Upper lobe of left lung (tissue), 6 donors: ENCODE measurements around the gene SUN1. TPM values are rescaled to one million over a fixed set of nuclear protein-coding genes. Genes with fewer than 3 reads are reported as not detected.

Experiments
- ATAC-seq, 2 donors: fragments of 200-7000 bp; cut with Tn5 transposase; one replicate each; pipeline ENCODE4 v1.9.1; 2022; ENCODE audit warnings: mild to moderate bottlenecking in 2 of 2, moderate library complexity in 2 of 2; ENCODE audit not compliant: low FRiP score in 2 of 2
- DNase-seq, 2 donors: peaks; one replicate each; pipeline ENCODE4 v3.0.0-alpha.2; 2019 to 2020
- H3K27ac ChIP-seq, 4 donors: fragments of 200-600 bp; sonication (generic); one replicate each; pipeline ENCODE4 v1.5.1; 2016 to 2019
- H3K27me3 ChIP-seq, 4 donors: fragments of 200-600 bp; sonication (generic); one replicate each; pipeline ENCODE4 v1.5.1; 2017 to 2019
- H3K36me3 ChIP-seq, 4 donors: fragments of 200-600 bp; sonication (generic); one replicate each; pipeline ENCODE4 v1.5.1; 2016 to 2019
- H3K4me1 ChIP-seq, 4 donors: fragments of 200-600 bp; sonication (generic); one replicate each; pipeline ENCODE4 v1.5.1; 2018 to 2019
- H3K4me3 ChIP-seq, 4 donors: fragments of 200-600 bp; sonication (generic); one replicate each; pipeline ENCODE4 v1.5.1; 2017 to 2019; ENCODE audit warnings: mild to moderate bottlenecking in 2 of 4, moderate library complexity in 1 of 4
- H3K9me3 ChIP-seq, 4 donors: fragments of 200-600 bp; sonication (generic); one replicate each; pipeline ENCODE4 v1.5.1; 2018 to 2019
- CTCF ChIP-seq, 6 experiments: fragments of 450-650 bp in 4 of 6; fragments of 200-600 bp in 2 of 6; sonication (generic) in 2 of 6; IDR thresholded peaks; one replicate each; pipeline ENCODE4 v1.5.1; 2016 to 2019; ENCODE audit warnings: antibody characterized with exemption in 6 of 6
- EP300 ChIP-seq, 4 donors: sonication (generic); formaldehyde crosslinking; IDR thresholded peaks; one replicate each; pipeline ENCODE4 v1.5.1; 2017; ENCODE audit warnings: antibody characterized with exemption in 4 of 4, control low read depth in 2 of 4
- POLR2A ChIP-seq, 4 donors: fragments of 450-650 bp; IDR thresholded peaks; one replicate each; pipeline ENCODE4 v1.5.1; 2016 to 2017; ENCODE audit warnings: antibody characterized with exemption in 4 of 4, mild to moderate bottlenecking in 2 of 4
- POLR2AphosphoS5 ChIP-seq, 2 donors: sonication (generic); formaldehyde crosslinking; IDR thresholded peaks; one replicate each; pipeline ENCODE4 v1.5.1; 2017; ENCODE audit warnings: antibody characterized with exemption in 2 of 2
- WGBS, 2 donors: methylation state at CpG; one replicate each; pipeline ENCODE4 v1.1.5; 2017 to 2018; 5-methylcytosine and 5-hydroxymethylcytosine counted together
- total RNA-seq, 6 donors: library from RNA; depleted of rRNA in 4 of 6; stranded (reverse); fragments of >200 nt in 4 of 6; gene quantifications; one replicate each; pipeline versions ENCODE4 v1.1.0 to v1.2.1, GENCODE V29; 2016 to 2021
- donor health status: DM: no; HTN: no; CAD: no; lungs with moderate emphysema.
- donor health status: DM: no; HTN: yes; CAD: no; lungs with severe emphysema.

The SUN1 gene
- total RNA-seq, 6 donors from 2014 or later, result 107 to 196 (median 127) TPM

- ATAC-seq, result no peak
- DNase-seq, result peak in 1 of 2 donors; percentile 79
- Histone ChIP-seq H3K27me3 (no peaks in the 10 kb centered on the region), H3K36me3 (peaks cover 18 to 81% (median 68%) of the 10 kb centered on the region in 4 donors), H3K4me1 (peaks cover 12 to 20% (median 17%) of the 10 kb centered on the region in 4 donors), H3K4me3 (no peak overlapping the region), H3K27ac (no peak overlapping the region), H3K9me3 (no peaks in the 10 kb centered on the region)
- WGBS, 2 donors, result 92 to 95% methylated on average over 39 to 42 of the region's 42 CpGs
- TF ChIP-seq POLR2A (IDR thresholded peaks at IDR 0.05) (no peak), EP300 (IDR thresholded peaks at IDR 0.05) (no peak), CTCF (IDR thresholded peaks at IDR 0.05) (no peak), POLR2AphosphoS5 (IDR thresholded peaks at IDR 0.05) (no peak)
These were observed 64.2 kb downstream of the SUN1 start for GRCh38 chr7:896346-897075.

- Histone ChIP-seq H3K4me3 (no peak overlapping the region), H3K27ac (no peak overlapping the region), H3K27me3 (no peaks in the 10 kb centered on the region), H3K9me3 (no peaks in the 10 kb centered on the region), H3K36me3 (peaks cover 13 to 75% (median 62%) of the 10 kb centered on the region in 4 donors), H3K4me1 (peaks cover 15 to 25% (median 20%) of the 10 kb centered on the region in 4 donors)
- no peak for TF ChIP-seq EP300 (IDR thresholded peaks at IDR 0.05)
- TF ChIP-seq CTCF (IDR thresholded peaks at IDR 0.05), result no peak
- no peak for TF ChIP-seq POLR2A (IDR thresholded peaks at IDR 0.05)
- no peak for TF ChIP-seq POLR2AphosphoS5 (IDR thresholded peaks at IDR 0.05)
- ATAC-seq (no peak), DNase-seq (peak in 1 of 2 donors; percentile 44)
- 66 to 88% methylated on average over 3 to 14 of the region's 14 CpGs for WGBS, 2 donors
These were observed 64.8 kb downstream of the SUN1 start for GRCh38 chr7:897086-897485.

GRCh38 chr7:897771-898376 is 65.6 kb downstream of the SUN1 start:
- Histone ChIP-seq H3K4me1 (peaks cover 15 to 25% (median 20%) of the 10 kb centered on the region in 4 donors), H3K36me3 (peaks cover 9 to 67% (median 56%) of the 10 kb centered on the region in 4 donors), H3K27me3 (no peaks in the 10 kb centered on the region), H3K4me3 (no peak overlapping the region), H3K27ac (peak overlapping the region in 1 of 4 donors; percentile 35), H3K9me3 (no peaks in the 10 kb centered on the region)
- no peak for ATAC-seq
- DNase-seq, result peak in 1 of 2 donors; percentile 82
- WGBS, 2 donors, result 30 to 73% methylated on average over 6 to 19 of the region's 27 CpGs
- TF ChIP-seq CTCF (IDR thresholded peaks at IDR 0.05), result no peak
- no peak for TF ChIP-seq EP300 (IDR thresholded peaks at IDR 0.05)
- TF ChIP-seq POLR2A (IDR thresholded peaks at IDR 0.05), result no peak
- TF ChIP-seq POLR2AphosphoS5 (IDR thresholded peaks at IDR 0.05), result no peak

- H3K27me3 ChIP-seq, result no peaks in the 10 kb centered on the region
- peaks cover 15 to 25% (median 20%) of the 10 kb centered on the region in 4 donors for H3K4me1 ChIP-seq
- H3K36me3 ChIP-seq, result peaks cover 9 to 61% (median 53%) of the 10 kb centered on the region in 4 donors
- DNase-seq (no peak), ATAC-seq (no peak)
- peak overlapping the region in 1 of 4 donors; percentile 35 for H3K27ac ChIP-seq
- no peak overlapping the region for H3K4me3 ChIP-seq
- WGBS, 2 donors, result 85 to 92% methylated on average over 16 to 17 of the region's 18 CpGs
- no peaks in the 10 kb centered on the region for H3K9me3 ChIP-seq
- TF ChIP-seq EP300 (IDR thresholded peaks at IDR 0.05) (no peak), POLR2AphosphoS5 (IDR thresholded peaks at IDR 0.05) (no peak), CTCF (IDR thresholded peaks at IDR 0.05) (no peak), POLR2A (IDR thresholded peaks at IDR 0.05) (no peak)
These were observed 66.2 kb downstream of the SUN1 start for GRCh38 chr7:898460-898854.
